PC-3 (cell line): Measurements from ENCODE around the gene CCDC200. TPM values are rescaled to one million over a fixed set of nuclear protein-coding genes. Genes with fewer than 3 reads are reported as not detected.

Experiments
- ATAC-seq: fragments of 200-7000 bp; cut with Tn5 transposase; 2 replicates; pipeline ENCODE4 v1.9.1; 2020; ENCODE audit warnings: mild to moderate bottlenecking, moderate library complexity
- BruUV-seq: library from RNA; stranded (reverse); fragments of 400-500 nt; replicated peaks from 2 replicates; lab custom pipeline; 2021; lab: Mats Ljungman, UMichigan
- CTCF ChIA-PET: fragments of 300-600 bp; sonication (Branson Sonifier 250); formaldehyde crosslinking; loops from one replicate; lab custom pipeline; 2022; ENCODE audit warnings: antibody characterized with exemption; lab: Charles Lee
- POLR2A ChIA-PET: fragments of 300-600 bp; sonication (Branson Sonifier 250); formaldehyde crosslinking; loops from one replicate; lab custom pipeline; 2022; ENCODE audit warnings: antibody characterized with exemption; ENCODE audit not compliant: unreplicated experiment; lab: Charles Lee
- DNase-seq: peaks from one replicate; pipeline ENCODE4 v3.0.0-alpha.2; 2015
- H2AFZ ChIP-seq: fragments of 300-600 bp; sonication (generic); 2 replicates; pipeline ENCODE4 v1.6.0; 2016; ENCODE audit warnings: antibody characterized with exemption, low read length
- H3F3A ChIP-seq: fragments of 300-600 bp; sonication (generic); one replicate; pipeline ENCODE4 v1.6.0; 2017; ENCODE audit warnings: antibody characterized with exemption, low read length, control low read depth, mild to moderate bottlenecking; ENCODE audit not compliant: unreplicated experiment
- H3K27ac ChIP-seq: fragments of 300-600 bp; sonication (generic); 2 replicates; pipeline ENCODE4 v1.5.1; 2016; ENCODE audit warnings: mild to moderate bottlenecking, low read length
- H3K27me3 ChIP-seq: fragments of 300-600 bp; sonication (generic); 2 replicates; pipeline ENCODE4 v1.6.1; 2016; ENCODE audit warnings: low read length, mixed read lengths
- H3K36me3 ChIP-seq: fragments of 300-600 bp; sonication (generic); 2 replicates; pipeline ENCODE4 v1.6.1; 2016; ENCODE audit warnings: low read depth, mixed run types, low read length, mixed read lengths
- H3K4me1 ChIP-seq: fragments of 300-600 bp; sonication (generic); 2 replicates; pipeline ENCODE4 v1.5.1; 2016; ENCODE audit warnings: low read length; ENCODE audit not compliant: insufficient read depth
- H3K4me2 ChIP-seq: fragments of 300-600 bp; sonication (generic); 2 replicates; pipeline ENCODE4 v1.6.0; 2016; ENCODE audit warnings: low read length
- H3K4me3 ChIP-seq: fragments of 300-600 bp; sonication (generic); 2 replicates; pipeline ENCODE4 v1.5.1; 2016; ENCODE audit warnings: mild to moderate bottlenecking, low read length, mixed read lengths
- H3K79me2 ChIP-seq: fragments of 300-600 bp; sonication (generic); 2 replicates; pipeline ENCODE4 v1.6.1; 2017; ENCODE audit warnings: low read length, mixed read lengths
- H3K9ac ChIP-seq: fragments of 300-600 bp; sonication (generic); 2 replicates; pipeline ENCODE4 v1.6.0; 2016; ENCODE audit warnings: mild to moderate bottlenecking, low read length
- H3K9me2 ChIP-seq: fragments of 300-600 bp; sonication (generic); replicated peaks from 2 replicates; pipeline ENCODE4 v1.6.1; 2016; ENCODE audit warnings: mixed run types, low read length, mixed read lengths
- H3K9me3 ChIP-seq: fragments of 300-600 bp; sonication (generic); 2 replicates; pipeline ENCODE4 v1.6.1; 2016; ENCODE audit warnings: low read length, mixed read lengths
- H4K20me1 ChIP-seq: fragments of 300-600 bp; sonication (generic); 2 replicates; pipeline ENCODE4 v1.6.1; 2016; ENCODE audit warnings: low read length, mixed read lengths
- EZH2 ChIP-seq: fragments of 300-600 bp; sonication (generic); IDR thresholded peaks from one replicate; pipeline ENCODE4 v1.6.1; 2017; ENCODE audit warnings: antibody characterized with exemption, mild to moderate bottlenecking, low read length; ENCODE audit not compliant: unreplicated experiment
- EZH2phosphoT487 ChIP-seq: fragments of 300-600 bp; sonication (generic); IDR thresholded peaks from 2 replicates; pipeline ENCODE4 v1.6.1; 2018; ENCODE audit warnings: mild to moderate bottlenecking, antibody characterized with exemption, low read length, borderline replicate concordance
- intact Hi-C: fragments of 100-400 bp; cut with micrococcal nuclease; formaldehyde crosslinking; loops from 2 replicates; pipeline ENCODE4 v1.9.0; 2023
- total RNA-seq: library from RNA; depleted of rRNA; stranded (reverse); fragments of >200 nt; gene quantifications from 2 replicates; pipeline ENCODE4 v1.2.3, GENCODE V29; 2014
- TF ChIP-seq, protein P1 (sequence below): fragments of 300-600 bp; sonication (generic); conservative IDR thresholded peaks from 2 replicates; pipeline ENCODE4 v1.5.1; 2017; ENCODE audit warnings: antibody characterized with exemption, low read depth, mild to moderate bottlenecking, low read length

CCDC200 gene
- total RNA-seq, 1 experiment from 2014 or later, result not detected

- H3K79me2 ChIP-seq, result no peaks in the 10 kb centered on the region
- no peaks in the 10 kb centered on the region for H3K4me1 ChIP-seq
- H3K27ac ChIP-seq, result no peak overlapping the region
- no TSS peak for BruUV-seq
- H3K9ac ChIP-seq, result no peak overlapping the region
- no peak overlapping the region for H3K4me3 ChIP-seq
- H3K36me3 ChIP-seq, result no peaks in the 10 kb centered on the region; the same call in 1 of the 2 replicates
- H3K27me3 ChIP-seq, result no peaks in the 10 kb centered on the region
- intact Hi-C loops, result no loop called here
- DNase-seq (no peak), ATAC-seq (no peak)
- CTCF ChIA-PET, result no interaction called here
- no peak overlapping the region for H2AFZ ChIP-seq
- no peaks in the 10 kb centered on the region for H4K20me1 ChIP-seq
- no peaks in the 10 kb centered on the region for H3K9me3 ChIP-seq
- H3K9me2 ChIP-seq, result no peaks in the 10 kb centered on the region
- TF ChIP-seq EZH2phosphoT487, result no peak
- no peak for TF ChIP-seq EZH2
- TF ChIP-seq, protein P1, sequence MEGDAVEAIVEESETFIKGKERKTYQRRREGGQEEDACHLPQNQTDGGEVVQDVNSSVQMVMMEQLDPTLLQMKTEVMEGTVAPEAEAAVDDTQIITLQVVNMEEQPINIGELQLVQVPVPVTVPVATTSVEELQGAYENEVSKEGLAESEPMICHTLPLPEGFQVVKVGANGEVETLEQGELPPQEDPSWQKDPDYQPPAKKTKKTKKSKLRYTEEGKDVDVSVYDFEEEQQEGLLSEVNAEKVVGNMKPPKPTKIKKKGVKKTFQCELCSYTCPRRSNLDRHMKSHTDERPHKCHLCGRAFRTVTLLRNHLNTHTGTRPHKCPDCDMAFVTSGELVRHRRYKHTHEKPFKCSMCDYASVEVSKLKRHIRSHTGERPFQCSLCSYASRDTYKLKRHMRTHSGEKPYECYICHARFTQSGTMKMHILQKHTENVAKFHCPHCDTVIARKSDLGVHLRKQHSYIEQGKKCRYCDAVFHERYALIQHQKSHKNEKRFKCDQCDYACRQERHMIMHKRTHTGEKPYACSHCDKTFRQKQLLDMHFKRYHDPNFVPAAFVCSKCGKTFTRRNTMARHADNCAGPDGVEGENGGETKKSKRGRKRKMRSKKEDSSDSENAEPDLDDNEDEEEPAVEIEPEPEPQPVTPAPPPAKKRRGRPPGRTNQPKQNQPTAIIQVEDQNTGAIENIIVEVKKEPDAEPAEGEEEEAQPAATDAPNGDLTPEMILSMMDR, result no peak
- no peak overlapping the region for H3K4me2 ChIP-seq
- POLR2A ChIA-PET, result no interaction called here
- H3F3A ChIP-seq, result no peaks in the 10 kb centered on the region
These were observed 44.5 kb downstream of the CCDC200 start for GRCh38 chr17:43183921-43184320.

GRCh38 chr17:43176119-43176570, 52.3 kb downstream of the CCDC200 start:
- no peaks in the 10 kb centered on the region for H3K27me3 ChIP-seq
- H3K9me2 ChIP-seq, result no peaks in the 10 kb centered on the region
- H2AFZ ChIP-seq, result no peak overlapping the region
- H4K20me1 ChIP-seq, result no peaks in the 10 kb centered on the region
- TF ChIP-seq EZH2 (no peak), EZH2phosphoT487 (no peak)
- TF ChIP-seq, protein P1, result no peak
- DNase-seq (no peak), ATAC-seq (no peak)
- H3K4me3 ChIP-seq, result no peak overlapping the region
- H3K4me2 ChIP-seq, result no peak overlapping the region
- H3K79me2 ChIP-seq, result peaks cover 21% of the 10 kb centered on the region
- peaks cover 11% of the 10 kb centered on the region for H3K4me1 ChIP-seq
- BruUV-seq, result no TSS peak
- no peaks in the 10 kb centered on the region; the same call in 1 of the 2 replicates for H3K36me3 ChIP-seq
- H3K9me3 ChIP-seq, result no peaks in the 10 kb centered on the region
- POLR2A ChIA-PET, result no interaction called here
- no peak overlapping the region for H3K27ac ChIP-seq
- no peak overlapping the region for H3K9ac ChIP-seq
- CTCF ChIA-PET, result no interaction called here
- intact Hi-C loops, result no loop called here
- H3F3A ChIP-seq, result peaks cover 5% of the 10 kb centered on the region
